Cardiac muscle cell (in vitro differentiated cells and primary cell): ENCODE data around the gene PLEKHO2. TPM values are rescaled to one million over a fixed set of nuclear protein-coding genes. Genes with fewer than 3 reads are reported as not detected.

Experiments used
- DNase-seq, 2 donors: peaks; one replicate each; pipeline versions ENCODE4 v3.0.0 to v3.0.0-alpha.2; 2010 to 2017; ENCODE audit warnings: low read depth in 1 of 2, low spot score in 1 of 2
- H3K27ac ChIP-seq: fragments of 200-600 bp; sonication (generic); 2 replicates; pipeline ENCODE4 v1.5.1; 2016
- H3K27me3 ChIP-seq: fragments of 200-600 bp; sonication (generic); 2 replicates; pipeline ENCODE4 v1.6.0; 2016; ENCODE audit warnings: control low read depth
- H3K36me3 ChIP-seq: fragments of 200-600 bp; sonication (generic); 2 replicates; pipeline ENCODE4 v1.5.1; 2016; ENCODE audit warnings: control low read depth
- H3K4me1 ChIP-seq: fragments of 200-600 bp; sonication (generic); 2 replicates; pipeline ENCODE4 v1.8.1; 2017; ENCODE audit warnings: low read depth, mild to moderate bottlenecking, mixed run types
- H3K4me3 ChIP-seq: fragments of 200-600 bp; sonication (generic); 2 replicates; pipeline ENCODE4 v1.5.1; 2016; ENCODE audit warnings: mild to moderate bottlenecking
- H3K9me3 ChIP-seq: fragments of 200-600 bp; sonication (generic); 2 replicates; pipeline ENCODE4 v1.5.1; 2017; ENCODE audit warnings: low read depth, mild to moderate bottlenecking, control low read depth
- polyA plus RNA-seq: library from polyadenylated mRNA; unstranded; fragments of >200 nt; fragmentation: Nextera tagmentation; extraction: Ambion mirVana; gene quantifications from 2 replicates; pipeline ENCODE4 v1.2.1, GENCODE V29; 2016
- total RNA-seq: library from RNA; depleted of rRNA; stranded (reverse); fragments of >200 nt; gene quantifications from 2 replicates; pipeline ENCODE4 v1.2.3, GENCODE V29; 2016
- TF ChIP-seq, protein P1 (sequence below): IDR thresholded peaks from 2 replicates; pipeline ENCODE4 v1.5.1; 2012; ENCODE audit warnings: low read depth, mild to moderate bottlenecking, low read length

Gene PLEKHO2
- total and polyA plus RNA-seq, 2 experiments from 2014 or later = 9.3 to 9.4 TPM

DNA sequence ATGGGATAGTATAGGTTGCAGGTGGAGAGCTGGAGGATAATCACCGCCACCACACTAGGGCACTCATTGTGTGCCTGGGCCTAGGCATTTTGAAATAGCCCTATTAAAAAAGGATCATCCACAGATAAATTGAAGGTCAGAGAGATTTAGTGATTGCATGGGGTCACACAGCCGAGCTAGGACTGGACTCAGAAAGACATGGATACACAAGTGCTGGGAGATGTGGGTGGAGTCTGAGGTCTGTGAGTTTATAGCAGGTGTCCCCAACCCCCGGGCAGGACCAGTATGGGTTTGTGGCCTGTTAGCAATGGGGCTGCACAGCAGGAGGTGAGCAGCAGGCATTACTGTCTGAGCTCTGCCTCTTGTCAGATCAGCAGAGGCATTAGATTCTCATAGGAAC is 64.7 kb downstream of the PLEKHO2 start:
- no peaks in the 10 kb centered on the region for H3K9me3 ChIP-seq
- TF ChIP-seq, protein P1, sequence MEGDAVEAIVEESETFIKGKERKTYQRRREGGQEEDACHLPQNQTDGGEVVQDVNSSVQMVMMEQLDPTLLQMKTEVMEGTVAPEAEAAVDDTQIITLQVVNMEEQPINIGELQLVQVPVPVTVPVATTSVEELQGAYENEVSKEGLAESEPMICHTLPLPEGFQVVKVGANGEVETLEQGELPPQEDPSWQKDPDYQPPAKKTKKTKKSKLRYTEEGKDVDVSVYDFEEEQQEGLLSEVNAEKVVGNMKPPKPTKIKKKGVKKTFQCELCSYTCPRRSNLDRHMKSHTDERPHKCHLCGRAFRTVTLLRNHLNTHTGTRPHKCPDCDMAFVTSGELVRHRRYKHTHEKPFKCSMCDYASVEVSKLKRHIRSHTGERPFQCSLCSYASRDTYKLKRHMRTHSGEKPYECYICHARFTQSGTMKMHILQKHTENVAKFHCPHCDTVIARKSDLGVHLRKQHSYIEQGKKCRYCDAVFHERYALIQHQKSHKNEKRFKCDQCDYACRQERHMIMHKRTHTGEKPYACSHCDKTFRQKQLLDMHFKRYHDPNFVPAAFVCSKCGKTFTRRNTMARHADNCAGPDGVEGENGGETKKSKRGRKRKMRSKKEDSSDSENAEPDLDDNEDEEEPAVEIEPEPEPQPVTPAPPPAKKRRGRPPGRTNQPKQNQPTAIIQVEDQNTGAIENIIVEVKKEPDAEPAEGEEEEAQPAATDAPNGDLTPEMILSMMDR = no peak
- no peak overlapping the region for H3K27ac ChIP-seq
- H3K27me3 ChIP-seq = no peaks in the 10 kb centered on the region
- H3K4me1 ChIP-seq = peaks cover 3% of the 10 kb centered on the region
- no peaks in the 10 kb centered on the region for H3K36me3 ChIP-seq
- H3K4me3 ChIP-seq = no peak overlapping the region
- no peak for DNase-seq

DNA sequence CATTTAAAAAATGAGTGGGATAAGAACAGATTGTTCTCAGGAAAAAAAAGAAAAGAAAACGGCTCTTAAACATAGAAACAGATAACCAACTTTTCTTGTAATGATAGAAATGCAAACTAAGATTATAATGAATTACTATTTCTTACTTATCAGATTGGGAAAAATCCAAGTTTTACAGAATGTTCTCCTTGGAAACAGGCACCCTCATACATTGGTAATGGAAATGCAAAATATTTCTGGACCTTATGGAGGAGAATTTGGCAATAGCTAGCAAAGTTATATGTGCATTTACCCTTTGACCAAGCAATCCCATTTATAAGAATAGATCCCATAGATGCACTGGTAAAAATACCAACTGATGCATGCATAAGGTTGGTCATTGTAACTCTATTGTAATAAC is 66.3 kb downstream of the PLEKHO2 start:
- no peak for DNase-seq
- H3K27ac ChIP-seq = no peak overlapping the region
- H3K27me3 ChIP-seq = no peaks in the 10 kb centered on the region
- TF ChIP-seq, protein P1 = no peak
- peaks cover 3% of the 10 kb centered on the region for H3K4me1 ChIP-seq
- H3K9me3 ChIP-seq = no peaks in the 10 kb centered on the region
- no peak overlapping the region for H3K4me3 ChIP-seq
- H3K36me3 ChIP-seq = no peaks in the 10 kb centered on the region

DNA sequence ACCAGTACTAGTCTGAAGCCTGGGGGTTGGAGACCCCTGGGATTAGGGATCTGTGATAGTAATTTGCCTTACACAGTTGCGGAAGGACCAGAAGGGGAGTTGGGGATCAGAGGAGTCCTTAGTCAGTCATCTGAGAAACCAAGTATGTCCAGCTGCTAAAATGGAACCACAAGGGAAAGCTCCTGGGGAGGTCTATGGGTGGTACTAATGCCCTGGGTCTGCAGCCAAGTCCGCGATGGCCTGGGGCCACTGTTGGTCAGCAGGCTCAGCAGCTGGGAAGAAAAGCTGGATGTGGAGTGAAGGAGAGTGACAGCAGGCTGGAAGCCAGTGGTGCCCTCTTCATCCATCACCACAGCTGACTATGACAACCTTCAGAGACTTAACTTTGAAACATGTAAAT is 67.8 kb downstream of the PLEKHO2 start:
- Histone ChIP-seq H3K27ac (no peak overlapping the region), H3K4me1 (peaks cover 3% of the 10 kb centered on the region), H3K27me3 (no peaks in the 10 kb centered on the region), H3K9me3 (no peaks in the 10 kb centered on the region), H3K36me3 (no peaks in the 10 kb centered on the region), H3K4me3 (no peak overlapping the region)
- TF ChIP-seq, protein P1 = no peak
- DNase-seq = no peak

DNA sequence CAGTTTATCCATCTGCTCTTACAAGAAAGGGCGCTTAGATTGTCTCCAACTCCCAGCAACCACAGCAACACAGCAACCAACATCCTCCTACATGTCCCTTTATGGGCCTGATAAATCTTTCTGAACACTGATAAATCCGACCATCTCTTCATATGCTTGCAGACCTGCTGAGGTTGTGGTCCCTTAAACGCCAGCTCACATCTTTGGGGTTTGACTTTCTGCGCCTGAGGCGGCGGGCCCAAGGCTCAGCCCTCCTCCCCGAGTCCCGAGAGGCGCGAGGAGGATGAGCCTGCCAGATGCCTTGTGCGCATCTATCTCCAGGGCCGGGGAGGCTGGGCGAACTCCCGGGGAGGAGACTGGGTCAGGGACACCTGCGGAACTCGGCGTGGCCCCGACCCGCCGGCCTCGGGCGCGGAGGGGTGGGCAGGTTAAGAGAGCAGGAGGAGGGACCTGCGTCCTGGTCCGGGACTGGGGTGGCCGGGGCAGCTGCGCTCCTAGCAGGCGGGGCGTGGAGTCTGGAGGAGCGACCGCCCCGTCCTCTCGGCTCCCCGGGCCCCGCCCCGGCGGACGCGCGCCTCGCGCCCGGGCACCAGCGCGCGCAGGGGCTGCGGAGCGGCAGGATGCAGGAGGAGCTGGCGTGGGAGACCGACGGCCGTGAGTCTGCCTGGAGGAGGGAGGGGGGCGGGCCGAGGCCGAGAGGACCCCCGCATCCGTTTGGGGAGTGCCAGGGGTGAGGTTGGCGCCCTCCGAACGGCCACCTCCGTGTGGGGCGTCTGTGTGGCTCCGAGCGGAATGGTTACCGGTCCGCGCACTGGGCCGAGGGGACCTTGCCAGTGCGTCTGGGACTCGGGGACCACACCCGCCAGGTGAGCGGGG is 69.8 kb downstream of the PLEKHO2 start, which contains the start of gene ANKDD1A:
TSS of gene ANKDD1A (plus strand) at position 592 of the 876 bp plus-strand sequence. CDS start at position 621, 29 bp downstream.
- no peaks in the 10 kb centered on the region for H3K27me3 ChIP-seq
- H3K4me3 ChIP-seq = peak within 1 kb of the TSS; percentile 41
- no peaks in the 10 kb centered on the region for H3K4me1 ChIP-seq
- TF ChIP-seq, protein P1 = no peak
- no peaks in the 10 kb centered on the region for H3K36me3 ChIP-seq
- H3K9me3 ChIP-seq = no peaks in the 10 kb centered on the region
- DNase-seq = peak; percentile 54 to 86
- no peak within 1 kb of the TSS for H3K27ac ChIP-seq

DNA sequence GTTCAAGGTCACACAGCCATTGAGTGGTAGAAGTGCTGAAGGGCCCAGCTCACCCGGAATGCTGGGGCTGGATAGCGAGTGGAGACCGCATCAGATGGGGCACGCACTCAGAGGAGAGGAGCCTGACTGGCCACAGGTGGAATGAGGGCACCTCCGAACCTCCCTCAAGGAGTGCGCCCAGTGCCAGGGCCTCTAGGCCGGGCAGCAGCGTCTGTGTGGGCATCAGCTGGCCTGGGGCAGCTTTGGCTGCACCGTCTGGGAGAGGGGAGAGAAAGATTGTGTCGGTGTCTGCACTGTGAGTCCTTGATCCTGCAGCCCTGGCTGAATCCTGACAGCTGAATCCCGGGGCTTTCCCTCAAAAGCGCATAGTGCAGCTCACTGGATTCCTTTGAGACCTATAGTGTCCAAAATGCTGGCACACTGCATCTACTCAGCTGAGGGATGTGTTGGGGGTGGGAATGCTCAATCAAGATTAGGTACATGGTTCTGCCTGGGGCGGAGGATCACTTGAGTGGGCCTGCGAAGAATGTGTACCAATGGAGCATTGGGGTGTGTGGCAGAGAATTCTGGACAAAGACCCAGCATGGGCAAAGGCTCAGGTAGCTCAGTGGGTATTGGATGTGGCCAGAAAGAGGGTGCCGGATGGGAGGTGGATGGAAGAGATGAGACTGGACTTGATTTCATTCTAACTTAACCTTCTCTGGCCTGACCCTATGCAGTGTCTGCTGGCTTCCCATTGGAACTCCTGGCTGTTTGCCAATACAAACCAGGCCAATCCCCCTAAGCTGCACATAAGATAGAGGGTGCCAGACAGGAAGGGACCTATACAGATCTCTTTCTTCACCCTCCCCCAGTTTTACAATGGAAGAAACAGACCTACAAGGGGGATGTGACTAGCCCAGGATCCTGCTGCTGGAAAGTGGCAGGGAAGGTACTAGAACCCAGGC is 70.9 kb downstream of the PLEKHO2 start:
- Histone ChIP-seq H3K27ac (no peak overlapping the region), H3K4me3 (peak overlapping the region; percentile 41), H3K9me3 (no peaks in the 10 kb centered on the region), H3K36me3 (no peaks in the 10 kb centered on the region), H3K27me3 (no peaks in the 10 kb centered on the region), H3K4me1 (peaks cover 4% of the 10 kb centered on the region)
- no peak for DNase-seq
- TF ChIP-seq, protein P1 = no peak
